Fibroblast of the aortic adventitia (primary cell): ENCODE results near the gene LCE2B. TPM values are rescaled to one million over a fixed set of nuclear protein-coding genes. Genes with fewer than 3 reads are reported as not detected.

Experiments
- DNase-seq: peaks from one replicate; pipeline ENCODE4 v3.0.0-alpha.2; 2010; ENCODE audit warnings: low read depth
- H3K4me3 ChIP-seq: 2 replicates; pipeline ENCODE4 v1.5.1; 2011; ENCODE audit warnings: low read depth, mild to moderate bottlenecking, control low read depth, low read length, moderate library complexity
- total RNA-seq: library from RNA; depleted of rRNA; stranded (reverse); fragments of >200 nt; gene quantifications from 2 replicates; pipeline ENCODE4 v1.2.3, GENCODE V29; 2012; ENCODE audit warnings: low replicate concordance
- TF ChIP-seq, protein P1 (sequence below): IDR thresholded peaks from 2 replicates; pipeline ENCODE4 v1.5.1; 2011; ENCODE audit warnings: mild to moderate bottlenecking, low read length, control low read depth, inconsistent platforms; ENCODE audit not compliant: insufficient read depth

LCE2B gene
- total RNA-seq, 1 donor, result not detected

DNA sequence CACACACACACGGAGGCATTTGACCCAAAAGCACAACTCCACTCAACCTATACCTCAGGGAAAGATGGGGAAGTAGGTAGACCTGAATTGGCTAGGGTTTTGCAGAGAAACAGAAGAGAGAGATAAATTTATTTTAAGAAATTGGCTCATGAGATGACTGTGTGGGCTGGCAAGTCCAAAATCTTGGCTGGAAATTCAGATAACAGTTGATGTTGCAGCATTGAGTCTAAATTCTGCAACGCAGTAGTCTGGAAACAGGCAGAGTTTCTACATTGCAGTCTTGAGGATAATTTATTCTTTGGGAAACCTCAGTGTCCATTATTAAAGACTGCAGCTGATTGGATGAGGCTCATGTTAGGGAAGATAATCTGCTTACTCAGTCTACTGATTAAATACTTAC, 4.3 kb upstream of the LCE2B start:
- H3K4me3 ChIP-seq, result no peak overlapping the region
- no peak for DNase-seq
- TF ChIP-seq, protein P1, sequence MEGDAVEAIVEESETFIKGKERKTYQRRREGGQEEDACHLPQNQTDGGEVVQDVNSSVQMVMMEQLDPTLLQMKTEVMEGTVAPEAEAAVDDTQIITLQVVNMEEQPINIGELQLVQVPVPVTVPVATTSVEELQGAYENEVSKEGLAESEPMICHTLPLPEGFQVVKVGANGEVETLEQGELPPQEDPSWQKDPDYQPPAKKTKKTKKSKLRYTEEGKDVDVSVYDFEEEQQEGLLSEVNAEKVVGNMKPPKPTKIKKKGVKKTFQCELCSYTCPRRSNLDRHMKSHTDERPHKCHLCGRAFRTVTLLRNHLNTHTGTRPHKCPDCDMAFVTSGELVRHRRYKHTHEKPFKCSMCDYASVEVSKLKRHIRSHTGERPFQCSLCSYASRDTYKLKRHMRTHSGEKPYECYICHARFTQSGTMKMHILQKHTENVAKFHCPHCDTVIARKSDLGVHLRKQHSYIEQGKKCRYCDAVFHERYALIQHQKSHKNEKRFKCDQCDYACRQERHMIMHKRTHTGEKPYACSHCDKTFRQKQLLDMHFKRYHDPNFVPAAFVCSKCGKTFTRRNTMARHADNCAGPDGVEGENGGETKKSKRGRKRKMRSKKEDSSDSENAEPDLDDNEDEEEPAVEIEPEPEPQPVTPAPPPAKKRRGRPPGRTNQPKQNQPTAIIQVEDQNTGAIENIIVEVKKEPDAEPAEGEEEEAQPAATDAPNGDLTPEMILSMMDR, result no peak

- DNase-seq, result no peak
- no peak overlapping the region for H3K4me3 ChIP-seq
- TF ChIP-seq, protein P1, result no peak
Measured at GRCh38 chr1:152683846-152684245, 2.1 kb upstream of the LCE2B start.

GRCh38 chr1:152697701-152698600, 12.0 kb downstream of the LCE2B start, which contains the start of gene LCE2A:
LCE2A (plus strand) TSS chr1:152698345; CDS start chr1:152698902, 557 bp downstream.
- TF ChIP-seq, protein P1, result no peak
- no peak for DNase-seq
- no peak within 1 kb of the TSS for H3K4me3 ChIP-seq

DNA sequence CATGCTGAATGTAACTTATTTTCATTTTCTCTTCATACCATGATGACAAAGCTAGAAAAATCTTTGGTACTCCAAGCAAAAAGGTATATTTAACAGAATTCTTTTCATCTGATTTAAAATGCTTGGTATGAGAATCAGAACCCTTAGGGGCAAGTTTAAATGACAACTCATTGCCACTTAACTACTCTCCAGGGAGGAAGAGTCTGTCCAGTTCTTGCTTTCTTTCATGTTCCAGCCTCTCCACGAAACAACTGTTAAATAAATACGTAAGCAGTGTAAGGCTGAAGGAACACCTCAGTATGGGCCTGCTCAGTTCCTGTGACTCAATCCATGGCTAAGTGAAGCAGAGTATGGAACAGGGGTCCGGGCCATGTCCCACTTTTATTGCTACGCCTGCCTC, 13.8 kb downstream of the LCE2B start:
- H3K4me3 ChIP-seq, result no peak overlapping the region
- DNase-seq, result no peak
- TF ChIP-seq, protein P1, result no peak

GRCh38 chr1:152707860-152708259, 21.9 kb downstream of the LCE2B start, which contains the start of gene LCE4A:
LCE4A (plus strand) TSS chr1:152708160; CDS start chr1:152709076, 916 bp downstream.
- TF ChIP-seq, protein P1, result no peak
- no peak for DNase-seq

DNA sequence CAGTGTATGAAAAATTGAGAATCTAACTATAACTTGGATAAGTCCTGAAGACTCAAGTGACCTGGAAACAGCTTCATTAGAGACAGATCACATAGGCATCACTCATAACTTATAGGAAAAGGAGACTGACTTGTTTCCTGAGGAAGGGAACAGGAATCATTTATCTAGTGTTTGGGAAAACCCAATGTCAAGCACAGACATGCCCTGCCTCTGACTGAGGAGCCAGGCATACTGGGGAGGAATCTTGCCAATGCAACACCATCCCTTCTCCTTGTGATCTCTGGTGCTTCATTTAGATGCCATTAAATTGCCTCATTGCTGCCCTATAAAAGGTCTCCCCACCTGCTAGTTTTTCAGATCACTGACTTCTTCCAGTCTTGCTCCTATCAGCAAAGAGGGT, 32.3 kb downstream of the LCE2B start:
- H3K4me3 ChIP-seq, result no peak overlapping the region
- no peak for DNase-seq
- TF ChIP-seq, protein P1, result no peak

More at GRCh38 chr1:152707860-152708259, 21.9 kb downstream of the LCE2B start, which contains the start of gene LCE4A:
- no peak within 1 kb of the TSS for H3K4me3 ChIP-seq
